Measurements from ENCODE around the gene BBS9. TPM values are rescaled to one million over a fixed set of nuclear protein-coding genes. Genes with fewer than 3 reads are reported as not detected.
A peak's percentile ranks its signal among the peaks of the same experiment; 100 is the strongest.

The BBS9 gene
- polyA plus RNA-seq, 10 donors = 13.5 to 26.9 (median 16.7) TPM

- DNase-seq = peak in 2 of 3 donors; percentile 26 to 29
Measured at GRCh38 chr7:33539659-33540400, 410.5 kb downstream of the BBS9 start.

- DNase-seq = no peak
Measured at GRCh38 chr7:33547880-33548279, 418.5 kb downstream of the BBS9 start.

- DNase-seq = no peak
Measured at GRCh38 chr7:33550363-33550762, 421.0 kb downstream of the BBS9 start.

GRCh38 chr7:33550979-33551378 is 421.6 kb downstream of the BBS9 start:
- DNase-seq = peak in 1 of 3 donors; percentile 22

- peak in 1 of 3 donors; percentile 35 for DNase-seq
Measured at GRCh38 chr7:33554046-33554445, 424.7 kb downstream of the BBS9 start.

- peak in 1 of 3 donors; percentile 38 for DNase-seq
Measured at GRCh38 chr7:33554576-33554975, 425.2 kb downstream of the BBS9 start.

- DNase-seq = peak in 1 of 3 donors; percentile 34
Measured at GRCh38 chr7:33556472-33556871, 427.1 kb downstream of the BBS9 start.

- DNase-seq = no peak
Measured at GRCh38 chr7:33558549-33559323, 429.4 kb downstream of the BBS9 start.

- DNase-seq = no peak
Measured at GRCh38 chr7:33559324-33559710, 430.0 kb downstream of the BBS9 start.

- DNase-seq = no peak
Measured at GRCh38 chr7:33562996-33563395, 433.6 kb downstream of the BBS9 start.

GRCh38 chr7:33563651-33564050 is 434.3 kb downstream of the BBS9 start:
- no peak for DNase-seq

GRCh38 chr7:33578166-33578565 is 448.8 kb downstream of the BBS9 start:
- DNase-seq = no peak

- DNase-seq = no peak
Measured at GRCh38 chr7:33578881-33579672, 449.7 kb downstream of the BBS9 start.

- DNase-seq = no peak
Measured at GRCh38 chr7:33579673-33579960, 450.3 kb downstream of the BBS9 start.

GRCh38 chr7:33581236-33581635 is 451.9 kb downstream of the BBS9 start:
- DNase-seq = no peak

GRCh38 chr7:33582104-33582503 is 452.7 kb downstream of the BBS9 start:
- no peak for DNase-seq

- no peak for DNase-seq
Measured at GRCh38 chr7:33582533-33582932, 453.2 kb downstream of the BBS9 start.

GRCh38 chr7:33589911-33590310 is 460.5 kb downstream of the BBS9 start:
- no peak for DNase-seq

- peak in 1 of 3 donors; percentile 55 for DNase-seq
Measured at GRCh38 chr7:33590916-33591315, 461.6 kb downstream of the BBS9 start.

- DNase-seq = peak in 2 of 3 donors; percentile 20 to 73
Measured at GRCh38 chr7:33591490-33591889, 462.1 kb downstream of the BBS9 start.

GRCh38 chr7:33592718-33593117 is 463.4 kb downstream of the BBS9 start:
- DNase-seq = peak in 2 of 3 donors; percentile 52 to 66

- DNase-seq = peak; percentile 38 to 82 (median 57)
Measured at GRCh38 chr7:33593611-33594010, 464.2 kb downstream of the BBS9 start.

Data from muscle of back (tissue), 11 donors.